HG02610 (cell line): Measurements from ENCODE around the gene ADGRL2.

Experiments
- ATAC-seq: cut with Tn5 transposase; IDR thresholded peaks from one replicate; pipeline ENCODE4 v1.9.1; 2021; ENCODE audit warnings: mild to moderate bottlenecking, moderate library complexity; ENCODE audit not compliant: unreplicated experiment

The ADGRL2 gene

DNA sequence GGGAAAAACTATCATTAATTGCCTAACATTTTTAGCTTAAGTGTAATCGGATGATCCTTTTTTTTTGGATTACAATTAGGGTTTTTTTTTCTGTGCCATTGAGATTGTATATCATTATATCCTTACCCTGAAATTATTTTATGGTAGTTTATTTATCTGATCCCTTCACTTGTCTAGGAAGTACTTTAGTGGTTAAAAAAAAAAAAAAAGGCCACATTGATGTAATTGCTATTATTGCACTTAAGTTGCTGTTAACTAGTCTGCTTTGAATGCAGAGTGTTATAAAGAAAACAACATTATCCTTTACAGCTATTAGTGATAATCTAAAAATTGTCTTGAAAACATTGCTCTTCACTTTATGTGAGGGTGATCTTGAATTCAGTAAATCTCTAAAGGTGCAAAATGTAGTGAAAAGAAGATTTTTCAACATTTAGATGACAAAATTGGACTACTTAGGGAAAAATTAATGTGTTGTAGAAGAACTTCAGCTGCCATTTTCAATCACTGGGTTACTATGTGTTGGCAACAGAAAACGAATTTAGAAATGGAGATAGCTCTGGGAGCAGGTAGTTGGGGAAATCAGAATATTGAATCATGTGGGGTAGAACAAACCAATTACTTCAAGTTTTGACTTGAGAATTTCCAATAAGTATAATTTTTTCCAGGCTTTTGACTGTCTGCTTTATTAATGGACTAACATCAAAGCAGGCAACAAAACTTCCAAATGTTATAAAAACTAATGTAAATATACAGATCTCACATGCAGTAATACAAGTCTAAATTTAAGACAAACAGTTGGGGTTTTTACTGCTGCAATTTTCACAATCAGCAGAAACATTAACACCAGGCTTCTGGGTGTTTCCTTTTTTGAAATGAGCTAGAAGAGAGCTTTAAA, 5.0 kb downstream of the ADGRL2 start:
- ATAC-seq, result no peak

DNA sequence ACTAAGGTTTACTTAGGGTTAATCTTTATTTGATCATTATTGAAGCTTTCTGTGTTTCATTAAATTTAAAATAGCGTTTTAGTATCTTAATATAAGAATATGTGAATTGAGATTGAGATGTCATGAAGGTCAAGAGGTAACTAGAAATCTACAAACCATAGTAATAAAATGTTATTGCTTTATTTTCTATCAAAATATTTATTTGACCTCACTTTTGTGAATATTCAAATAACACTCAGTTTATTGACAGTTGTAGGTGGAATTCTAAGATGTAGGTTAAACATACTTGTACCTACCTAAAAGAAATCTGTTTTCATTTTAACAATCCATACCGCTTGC, 5.7 kb downstream of the ADGRL2 start:
- no peak for ATAC-seq

DNA sequence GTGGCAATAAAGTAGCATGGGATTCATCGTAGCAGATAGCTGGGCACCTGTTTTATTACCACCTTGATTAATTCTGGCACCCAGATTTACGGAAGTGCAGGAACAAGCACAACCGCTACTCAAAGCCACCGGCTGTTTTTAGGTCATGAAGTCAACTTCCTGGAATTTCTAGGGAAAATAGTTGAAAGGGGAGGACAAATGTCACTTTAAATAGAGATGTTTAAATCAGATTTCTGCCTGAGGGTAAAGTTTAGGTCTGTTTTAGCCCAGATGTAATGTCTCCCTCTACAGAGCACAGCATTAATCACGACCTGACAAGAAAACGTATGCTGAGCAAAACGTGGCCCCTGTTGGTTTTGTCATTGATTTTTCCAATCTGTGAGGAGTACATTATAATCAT, 8.0 kb downstream of the ADGRL2 start:
- ATAC-seq, result no peak

DNA sequence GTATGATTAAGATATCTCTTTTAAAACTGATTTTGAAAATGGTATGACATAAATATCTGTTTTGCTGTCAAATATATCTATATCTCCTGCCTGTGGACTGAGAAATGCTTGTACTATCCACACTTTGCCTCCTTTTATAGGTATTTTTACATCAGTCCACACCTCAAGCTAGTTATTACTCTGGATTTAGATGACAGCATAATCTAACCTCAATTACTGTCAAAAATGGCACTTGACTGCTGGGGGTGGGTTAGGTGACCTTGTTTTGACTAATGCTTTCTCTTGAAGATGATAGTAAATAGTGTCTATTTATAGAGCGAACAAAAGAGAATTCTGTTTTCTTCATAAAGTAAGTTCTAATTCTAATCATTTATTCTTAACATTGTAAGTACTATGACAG, 9.1 kb downstream of the ADGRL2 start:
- ATAC-seq, result no peak

DNA sequence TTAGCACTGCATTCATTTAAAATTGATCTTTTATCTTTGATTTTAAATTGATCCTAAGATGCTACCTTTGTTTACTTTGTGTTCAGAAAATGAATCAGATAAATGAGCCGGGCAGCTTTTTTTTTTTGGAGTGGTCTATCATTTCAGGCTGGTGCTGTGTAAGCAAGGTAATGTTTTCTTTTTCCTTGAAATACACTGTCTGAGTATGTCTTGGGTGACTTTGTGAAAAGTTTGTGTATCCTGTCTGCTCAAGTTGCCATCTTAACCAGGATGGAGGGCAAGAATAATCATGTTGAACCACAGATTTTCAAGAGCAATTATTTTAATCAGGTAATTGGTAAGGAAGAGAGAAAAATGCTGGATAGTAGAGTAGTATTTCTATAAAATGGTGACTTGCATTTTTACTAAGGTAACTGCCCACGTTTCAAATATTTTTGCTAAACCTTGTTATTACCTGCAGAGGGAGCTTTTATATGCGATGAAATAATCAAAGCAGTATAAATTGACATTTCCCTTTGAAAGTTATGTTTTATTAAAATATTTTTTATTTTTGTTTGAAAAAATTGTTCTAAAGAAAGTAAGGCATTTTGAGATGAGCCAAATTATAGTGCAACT, 11.1 kb downstream of the ADGRL2 start:
- ATAC-seq, result no peak

DNA sequence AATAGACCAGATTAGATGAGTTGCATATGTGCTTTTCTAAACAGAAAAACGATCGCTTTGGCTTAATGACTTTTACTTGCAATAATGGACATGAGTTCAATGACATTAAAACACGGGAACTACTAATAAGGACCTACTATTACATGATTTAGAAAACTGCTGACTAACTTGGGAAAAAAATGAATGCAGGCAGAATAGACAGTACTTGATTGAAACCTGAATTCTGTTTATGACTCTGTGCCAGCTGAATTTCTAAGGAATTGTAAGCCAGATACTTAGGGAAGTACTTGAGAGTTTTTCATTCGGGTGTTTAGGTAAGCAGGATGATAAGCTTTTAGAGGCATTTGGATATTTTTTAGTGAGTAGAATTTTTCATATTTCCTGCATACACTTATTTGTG, 12.0 kb downstream of the ADGRL2 start:
- ATAC-seq, result no peak

DNA sequence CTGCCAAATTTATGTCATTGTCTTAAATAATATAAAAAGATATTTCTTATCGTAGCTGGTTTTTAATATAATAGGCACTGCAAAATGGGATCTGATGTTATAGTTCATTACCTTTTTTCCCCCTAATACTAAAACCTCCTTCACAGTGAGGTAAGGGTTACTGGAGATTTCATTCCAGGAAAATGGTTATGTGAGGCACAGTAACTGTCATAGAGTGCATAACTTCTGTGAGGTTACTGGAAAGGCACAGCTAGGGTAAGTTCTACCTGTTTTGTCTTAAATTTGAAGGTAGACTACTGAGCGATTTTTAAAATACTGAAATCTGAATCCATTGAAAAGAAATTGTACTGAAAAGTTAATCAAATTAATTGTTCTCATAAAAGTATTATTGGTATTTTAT, 13.0 kb downstream of the ADGRL2 start:
- ATAC-seq, result no peak

DNA sequence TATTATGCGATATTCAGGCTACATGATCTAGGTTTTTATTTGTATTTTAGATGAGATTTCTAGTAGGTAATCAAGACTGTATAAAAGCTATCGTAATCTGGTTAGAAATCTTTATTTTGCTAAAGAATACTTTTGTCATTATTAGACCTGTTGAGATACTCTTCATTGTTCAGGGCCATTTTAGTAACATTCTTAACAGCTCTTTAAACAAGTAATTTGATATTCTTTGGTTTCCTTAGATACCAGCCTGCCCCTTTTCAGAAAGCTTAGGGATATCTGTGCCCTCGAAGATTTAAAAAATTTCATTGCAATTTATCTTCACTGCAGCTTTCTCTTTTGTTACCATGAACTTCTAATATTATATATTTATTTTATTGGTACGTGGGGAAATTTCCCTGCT, 18.9 kb downstream of the ADGRL2 start:
- no peak for ATAC-seq

DNA sequence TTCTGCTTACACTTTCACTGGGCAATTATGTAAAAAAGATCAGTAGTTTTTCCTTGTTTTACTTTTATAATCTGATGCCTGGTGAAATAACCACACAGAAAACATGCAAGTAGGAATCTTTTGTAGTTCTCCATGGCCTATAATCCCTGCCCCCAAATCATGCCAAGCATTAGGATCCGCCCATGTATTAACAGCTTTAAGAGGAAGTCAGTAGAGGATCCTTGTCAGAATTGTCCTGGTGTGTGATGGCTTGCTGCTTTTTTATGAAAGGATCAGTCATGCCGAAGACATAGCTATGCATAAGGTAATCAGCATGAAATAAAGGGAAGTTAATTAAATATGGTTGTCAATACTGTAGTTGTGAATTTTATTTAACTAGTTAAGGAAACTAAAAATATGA, 20.0 kb downstream of the ADGRL2 start:
- ATAC-seq, result no peak

DNA sequence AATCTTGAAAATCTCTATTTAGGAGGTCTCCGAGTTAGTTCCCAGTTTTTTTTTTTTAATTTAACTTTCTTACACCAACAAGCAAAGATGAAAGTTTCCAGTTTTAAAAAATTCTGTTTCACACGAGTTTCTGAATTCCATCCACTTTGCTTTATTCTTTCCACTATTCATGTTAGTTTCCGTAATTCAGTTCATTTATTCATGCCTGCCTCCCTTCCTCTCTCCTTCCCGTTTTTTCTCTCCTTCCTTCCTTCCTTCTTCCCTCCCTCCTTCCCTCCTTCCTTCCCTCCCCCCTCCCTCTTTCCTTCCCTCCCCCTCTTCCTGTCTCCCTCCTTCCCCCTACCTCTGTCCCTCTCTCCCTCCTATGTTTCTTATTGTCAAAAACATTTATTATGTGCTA, 22.3 kb downstream of the ADGRL2 start:
- no peak for ATAC-seq

DNA sequence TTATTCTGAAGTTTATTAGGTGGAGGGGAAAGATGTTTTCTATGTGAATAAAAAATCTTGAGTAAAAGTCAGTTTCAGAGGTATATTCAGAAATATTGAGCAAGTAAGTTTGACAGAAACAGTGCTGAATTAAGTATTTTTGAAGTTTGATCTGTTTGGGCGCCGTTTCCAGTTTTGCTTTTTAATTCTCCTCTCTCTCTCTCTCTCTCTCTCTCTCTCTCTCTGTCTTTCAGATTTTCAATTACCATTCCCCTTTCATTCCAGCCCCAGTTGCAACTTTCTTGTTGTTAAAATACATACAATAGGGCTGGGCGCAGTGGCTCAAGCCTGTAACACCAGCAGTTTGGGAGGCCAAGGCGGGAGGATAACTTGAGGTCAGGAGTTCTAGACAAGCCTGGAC, 24.0 kb downstream of the ADGRL2 start:
- ATAC-seq, result no peak

DNA sequence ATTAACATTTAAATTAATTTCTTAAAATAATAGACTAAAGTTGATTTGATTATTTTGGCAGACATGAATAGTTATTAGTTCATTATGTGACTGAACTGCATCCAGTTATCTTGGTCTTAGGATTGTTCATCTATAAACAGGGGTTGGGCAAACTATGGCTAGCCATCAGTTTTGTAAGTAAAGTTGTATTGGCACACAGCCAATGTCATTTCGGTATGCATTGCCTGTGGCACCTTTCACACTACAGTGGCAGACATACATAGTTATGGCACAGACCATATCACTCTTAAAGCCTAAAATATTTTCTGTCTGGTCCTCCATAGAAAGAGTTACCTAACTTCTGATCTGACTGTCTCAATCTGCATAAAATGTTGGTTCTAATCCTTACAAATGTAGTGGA, 27.2 kb downstream of the ADGRL2 start:
- no peak for ATAC-seq

DNA sequence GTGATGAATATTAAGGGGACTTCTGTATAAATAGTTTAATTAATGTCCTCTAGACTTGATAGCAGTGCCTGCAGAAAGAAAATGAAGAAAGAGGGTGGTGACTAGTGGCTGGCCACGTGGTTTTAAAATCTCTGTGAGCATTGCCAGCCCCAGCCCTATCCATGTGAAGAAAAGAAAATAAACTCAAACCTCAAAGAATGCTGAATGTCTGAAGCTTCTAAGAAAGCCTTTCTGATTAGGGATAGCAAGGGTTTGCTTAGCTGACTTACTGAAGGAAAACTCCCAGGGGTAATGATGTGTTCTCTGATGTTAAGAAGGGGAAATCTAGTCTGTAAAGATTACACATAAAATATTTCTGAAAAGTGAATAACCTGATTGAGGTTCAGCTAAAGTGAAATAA, 31.8 kb downstream of the ADGRL2 start:
- no peak for ATAC-seq

DNA sequence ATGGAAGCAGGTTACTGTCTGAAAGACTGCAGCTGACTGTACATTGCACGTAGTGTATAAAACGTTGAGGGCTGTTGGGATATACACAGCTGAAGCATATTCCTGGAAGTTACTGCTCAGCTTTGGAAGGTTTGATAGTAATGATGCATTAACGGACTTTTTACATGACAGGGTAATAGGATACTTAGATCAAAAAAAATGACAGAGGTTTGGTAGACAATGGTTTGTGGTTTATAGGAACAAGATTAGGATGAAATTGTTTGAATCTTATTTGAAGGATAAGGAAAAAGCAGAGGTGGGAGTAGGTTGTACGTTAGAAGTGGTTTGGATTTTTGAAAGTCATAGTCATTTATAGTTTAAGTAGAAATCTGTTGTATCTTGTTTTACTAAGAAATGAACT, 33.0 kb downstream of the ADGRL2 start:
- ATAC-seq, result no peak

DNA sequence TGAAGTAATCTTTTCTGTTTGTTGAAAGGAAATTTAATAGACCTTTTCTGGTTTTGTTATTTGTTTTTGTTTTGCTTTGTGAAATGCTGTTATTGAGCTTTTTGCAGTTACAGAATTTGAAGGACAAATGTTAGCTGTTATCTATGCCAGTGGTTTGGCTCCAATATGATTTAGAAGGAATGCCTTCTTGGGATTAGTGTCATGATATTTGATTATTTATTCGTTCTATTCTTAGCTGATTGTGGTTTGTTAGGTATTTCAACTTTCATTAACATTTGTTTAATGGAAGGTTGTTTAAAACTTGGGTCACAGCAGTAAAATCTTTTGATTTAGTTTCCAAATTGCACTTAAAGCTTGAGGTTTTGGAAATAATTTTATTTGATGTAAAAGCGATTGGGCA, 33.5 kb downstream of the ADGRL2 start:
- ATAC-seq, result no peak

DNA sequence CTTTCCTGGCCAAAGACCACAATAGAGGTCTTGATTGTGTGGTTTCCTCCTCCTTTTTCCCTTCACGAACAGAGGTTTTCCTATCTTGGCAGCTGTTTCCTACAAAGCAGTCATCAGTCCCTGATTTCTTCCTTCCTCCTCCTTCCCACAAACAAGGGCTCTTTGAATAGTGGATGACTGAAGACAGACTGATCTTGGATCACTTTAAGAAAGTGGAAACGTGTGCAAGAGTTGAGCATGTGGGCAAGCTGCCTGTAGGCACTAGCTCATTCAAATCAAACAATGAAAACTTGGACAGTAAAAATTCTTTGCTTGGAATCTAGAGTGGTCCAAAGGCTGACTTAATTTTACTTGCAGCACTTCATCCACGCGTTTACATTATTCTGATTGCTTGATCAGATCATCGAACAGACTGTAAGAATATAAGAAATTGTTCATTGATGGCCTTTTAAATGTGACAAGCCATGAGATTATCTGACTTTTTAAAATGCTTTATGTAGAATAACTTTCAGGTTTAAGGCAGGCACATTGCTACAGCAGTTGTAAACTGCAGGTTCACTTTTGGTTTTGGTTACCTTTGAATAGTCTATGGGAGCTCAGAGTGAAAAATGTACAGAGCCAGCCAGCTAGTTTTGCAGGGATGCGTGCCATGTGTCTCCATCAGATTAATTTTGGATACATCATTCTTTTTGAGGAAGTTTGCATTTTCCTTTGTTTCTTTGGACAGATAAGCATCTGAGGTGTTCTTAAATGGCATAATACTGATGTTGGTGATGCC, 34.4 kb downstream of the ADGRL2 start:
- no peak for ATAC-seq

DNA sequence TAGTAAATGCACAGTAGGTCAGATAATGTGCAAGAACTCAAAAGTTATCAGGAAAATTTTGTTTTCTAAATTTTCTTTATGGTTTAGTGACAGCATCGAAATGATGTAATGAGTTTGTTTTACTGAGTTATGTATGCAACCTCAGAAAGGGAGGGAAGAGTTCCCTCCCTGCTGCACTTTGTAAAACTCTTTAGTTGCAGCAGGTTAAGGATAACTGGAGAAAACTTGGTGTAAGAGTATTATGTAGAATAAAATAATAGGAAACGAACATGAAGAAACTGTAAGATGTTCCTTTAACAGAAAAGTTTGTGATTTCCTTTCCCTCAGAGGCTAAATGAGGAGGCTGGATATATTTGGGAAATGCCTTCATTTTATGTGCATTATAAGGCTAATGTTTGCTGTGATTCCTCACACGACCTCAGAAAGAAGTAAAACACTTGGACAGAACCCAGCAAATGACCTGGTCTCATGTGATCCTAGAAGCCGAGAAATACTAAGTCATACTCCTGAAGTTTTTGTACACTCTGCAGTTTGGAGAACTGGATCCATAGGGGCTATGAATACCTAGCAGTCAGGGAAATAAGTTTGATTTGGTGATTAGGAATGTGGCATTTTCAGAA, 35.4 kb downstream of the ADGRL2 start:
- no peak for ATAC-seq

DNA sequence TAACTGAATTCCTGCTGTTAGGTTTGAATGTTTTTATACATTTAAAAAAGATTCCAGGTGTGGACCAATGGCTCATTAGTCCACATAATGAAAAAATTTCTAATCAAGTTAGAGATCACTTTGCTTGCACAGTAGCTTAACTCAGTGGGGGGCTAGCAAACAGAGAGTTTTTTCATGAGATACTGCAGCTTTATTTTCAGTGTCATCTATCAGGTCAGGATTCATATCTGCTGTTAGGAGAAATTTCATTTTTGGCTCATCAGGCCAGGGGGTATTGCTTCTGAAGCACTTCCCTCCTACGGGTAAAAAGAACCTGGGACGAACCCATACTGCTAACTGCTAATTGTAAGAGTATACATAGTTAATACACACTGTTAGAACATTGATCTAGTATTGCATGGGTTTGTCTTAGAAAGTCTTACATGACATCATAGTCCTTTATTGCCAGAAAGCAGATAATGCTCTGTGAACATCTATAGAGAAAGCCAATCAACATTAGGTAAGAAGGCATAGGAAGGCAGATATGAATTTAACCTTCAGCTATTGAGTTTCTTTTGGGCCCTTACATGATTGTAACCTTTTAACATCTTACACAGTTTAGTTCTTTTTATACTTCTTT, 38.0 kb downstream of the ADGRL2 start:
- no peak for ATAC-seq

DNA sequence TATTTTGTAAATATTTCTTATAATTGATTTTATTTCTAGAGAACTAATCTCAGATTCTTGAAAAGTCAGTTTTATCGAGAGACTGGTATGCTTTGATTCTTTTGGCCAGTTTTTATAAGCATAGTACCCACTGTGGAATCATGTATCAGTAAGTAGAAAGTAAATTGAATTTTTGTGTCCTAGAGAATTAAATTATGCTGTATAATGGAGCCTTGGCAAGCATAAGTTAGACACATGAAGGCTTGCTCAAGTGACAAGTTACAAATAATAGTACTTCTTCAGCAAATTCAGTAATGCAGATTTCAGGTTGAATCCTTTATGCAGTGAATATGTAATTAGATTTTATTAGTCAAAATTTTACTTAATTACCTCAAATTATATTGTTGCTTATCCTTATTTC, 40.1 kb downstream of the ADGRL2 start:
- ATAC-seq, result no peak

DNA sequence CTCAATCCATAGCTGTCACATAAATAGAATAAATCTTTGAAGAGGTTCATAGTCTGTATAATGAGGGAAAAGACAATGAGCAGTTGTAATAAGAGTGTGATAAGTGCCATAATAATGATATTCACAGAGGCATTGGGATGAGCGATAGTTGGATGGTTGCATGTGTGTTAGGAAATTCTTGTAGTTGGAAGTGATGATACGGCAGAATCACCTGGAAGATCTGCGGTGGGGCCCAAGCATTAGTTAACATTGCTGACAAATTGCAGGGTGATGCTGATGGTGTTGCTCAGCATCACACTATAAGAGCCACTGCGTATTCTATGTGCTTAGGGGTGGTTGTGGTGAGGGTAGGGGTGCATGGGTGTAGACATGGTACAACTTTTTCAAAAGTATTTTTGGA, 41.1 kb downstream of the ADGRL2 start:
- no peak for ATAC-seq

DNA sequence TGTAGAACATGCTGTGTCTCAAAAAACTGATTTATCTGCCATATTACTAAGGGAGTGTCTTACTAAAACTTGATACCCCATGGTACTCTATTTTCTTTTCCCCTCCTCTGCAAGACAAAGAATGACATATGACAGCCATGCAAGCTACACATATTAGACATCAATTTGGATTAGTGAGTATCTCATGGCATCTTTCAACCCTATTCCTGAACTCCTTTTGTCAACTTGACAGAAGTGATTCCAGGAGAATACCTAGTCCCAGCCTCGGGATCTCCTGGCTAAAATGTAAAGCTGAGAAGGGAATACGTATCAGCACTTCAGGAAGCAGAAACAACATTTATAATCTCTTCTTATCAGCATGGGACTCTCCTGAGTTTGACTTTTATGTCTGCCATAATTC, 43.7 kb downstream of the ADGRL2 start:
- ATAC-seq, result no peak
